HG03460 (cell line): ENCODE results near the gene HOXD12.

ENCODE experiments used
- ATAC-seq: cut with Tn5 transposase; IDR thresholded peaks from one replicate; pipeline ENCODE4 v1.9.1; 2021; ENCODE audit not compliant: unreplicated experiment

HOXD12 gene

DNA sequence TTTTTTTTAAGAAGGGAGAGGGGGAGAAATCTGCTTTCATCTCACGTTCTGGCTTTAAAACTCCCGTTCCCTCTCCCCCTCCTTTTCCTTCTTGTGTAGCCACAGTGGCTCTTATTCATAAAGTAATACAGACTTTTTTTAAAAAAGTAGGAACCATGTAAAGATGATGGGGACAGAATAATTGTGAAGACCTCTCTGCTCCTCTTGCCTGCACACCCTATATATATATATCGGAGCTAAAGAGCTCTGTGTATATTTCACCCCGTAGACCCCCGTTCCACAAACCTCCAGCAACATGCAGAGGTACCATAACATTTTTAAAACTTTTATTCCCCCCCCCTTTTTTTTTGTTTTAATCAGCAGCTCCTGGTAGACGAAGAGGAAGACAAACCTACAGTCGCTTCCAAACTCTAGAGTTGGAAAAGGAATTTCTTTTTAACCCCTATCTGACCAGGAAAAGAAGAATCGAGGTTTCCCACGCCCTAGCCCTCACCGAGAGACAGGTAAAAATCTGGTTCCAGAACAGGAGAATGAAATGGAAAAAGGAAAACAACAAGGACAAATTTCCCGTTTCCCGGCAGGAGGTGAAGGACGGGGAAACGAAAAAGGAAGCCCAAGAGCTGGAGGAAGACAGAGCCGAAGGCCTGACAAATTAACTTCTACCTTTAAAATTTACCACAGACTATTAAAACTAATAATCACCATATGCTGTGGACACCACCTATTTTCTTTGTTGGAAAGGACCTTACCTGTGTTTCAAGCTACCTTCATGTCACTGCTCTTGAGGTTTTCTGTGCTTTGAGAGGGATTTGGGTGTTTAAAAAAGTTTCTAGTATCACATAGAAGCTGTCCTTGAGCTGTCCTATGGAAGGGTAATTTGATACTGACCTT is 31.6 kb downstream of the HOXD12 start:
- no peak for ATAC-seq

DNA sequence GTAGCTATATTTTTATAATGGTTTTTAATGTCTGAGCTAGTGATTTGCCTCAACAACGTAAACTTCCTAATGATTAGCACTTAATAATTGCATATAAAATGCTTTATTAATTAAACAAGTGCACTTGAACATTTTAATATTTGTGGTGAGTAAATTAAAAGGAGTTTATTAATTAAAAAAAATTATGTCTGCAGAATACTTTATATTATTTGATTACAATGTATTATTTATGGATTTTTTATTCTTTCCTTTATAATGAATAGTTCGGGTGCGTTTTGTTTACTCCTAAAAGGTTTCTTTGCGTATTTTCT is 32.2 kb downstream of the HOXD12 start:
- ATAC-seq = no peak

DNA sequence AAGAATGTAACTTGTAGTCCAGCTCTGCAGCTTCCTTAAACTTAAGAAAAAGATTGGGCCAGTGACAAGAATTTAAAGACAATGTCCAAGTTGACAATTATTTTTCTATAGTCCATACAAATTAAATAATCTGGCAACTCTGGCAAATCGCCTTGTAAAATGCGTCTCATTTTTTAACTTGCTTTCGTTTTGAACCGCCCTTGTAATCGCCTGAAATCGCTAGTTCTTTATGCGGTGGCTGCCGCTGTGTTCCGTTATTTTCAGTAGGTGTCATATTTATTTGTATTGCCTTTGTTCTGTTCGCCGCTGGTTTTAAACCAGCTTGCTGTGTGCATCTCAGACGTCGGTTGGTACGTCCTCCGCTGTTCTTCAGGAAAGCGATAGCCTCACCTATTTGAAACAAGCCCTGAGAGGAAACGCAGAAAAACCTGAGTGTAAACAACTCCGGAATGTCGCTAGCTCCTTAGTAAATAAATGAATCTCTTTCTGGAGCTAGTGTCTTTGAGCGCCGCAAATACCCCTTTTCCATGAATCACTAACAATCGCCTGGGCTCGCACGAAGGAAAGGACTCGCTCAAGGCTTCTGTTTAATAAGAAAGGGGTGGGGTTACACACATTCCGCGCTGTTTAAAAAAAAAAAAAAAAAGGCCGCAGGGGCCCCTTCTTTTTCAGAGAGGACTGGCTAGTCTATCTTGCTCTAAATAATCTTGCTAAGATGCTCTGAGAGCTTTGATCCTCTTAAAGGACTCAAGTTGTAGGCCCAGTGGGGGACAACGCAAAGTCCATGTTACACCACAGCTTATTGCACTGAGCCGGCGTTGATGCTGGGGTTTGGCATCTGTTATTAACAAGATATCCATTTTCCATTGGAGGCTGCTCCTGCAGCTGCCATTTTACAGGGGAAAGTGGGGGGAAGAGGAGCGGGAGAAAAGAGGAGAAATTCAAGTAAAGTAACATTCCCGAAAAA is 32.9 kb downstream of the HOXD12 start:
- no peak for ATAC-seq

DNA sequence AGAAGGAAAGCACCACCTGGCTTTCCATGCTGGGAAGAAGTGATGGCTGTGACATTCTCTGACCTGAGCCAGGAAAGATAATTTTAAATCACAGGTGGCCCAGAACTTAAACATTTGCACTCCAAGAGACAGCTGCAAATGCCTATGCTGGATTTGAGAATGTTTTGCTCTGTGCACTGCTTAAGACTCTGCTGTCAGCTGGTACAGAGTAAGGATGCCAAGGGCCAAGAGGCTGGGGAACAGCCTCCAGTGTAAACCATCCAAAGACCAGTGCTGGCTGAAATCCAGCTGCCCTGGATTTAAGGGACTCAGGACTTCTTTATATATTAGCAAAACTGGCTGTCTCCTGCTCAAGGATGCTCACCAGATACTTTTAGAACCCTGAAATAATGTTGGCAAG is 33.8 kb downstream of the HOXD12 start:
- no peak for ATAC-seq

DNA sequence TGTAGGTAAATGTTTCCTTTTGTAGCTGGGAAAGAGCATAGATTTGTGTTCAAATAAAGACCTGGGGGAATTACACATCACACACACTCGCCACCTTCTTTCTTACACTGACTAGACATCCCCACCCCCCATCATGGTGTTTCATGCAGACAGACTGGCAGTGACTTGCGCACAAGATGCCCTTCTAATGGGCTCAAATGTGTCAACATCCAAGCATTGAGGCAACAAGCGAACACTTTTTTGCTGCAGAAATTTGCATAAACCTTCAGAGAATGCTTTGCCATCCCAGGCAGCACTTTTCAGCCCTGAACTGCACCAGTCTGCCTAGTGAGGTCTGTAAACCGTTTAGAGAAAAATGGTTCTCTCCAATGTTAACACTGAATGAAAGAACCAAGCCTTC is 34.4 kb downstream of the HOXD12 start:
- no peak for ATAC-seq

DNA sequence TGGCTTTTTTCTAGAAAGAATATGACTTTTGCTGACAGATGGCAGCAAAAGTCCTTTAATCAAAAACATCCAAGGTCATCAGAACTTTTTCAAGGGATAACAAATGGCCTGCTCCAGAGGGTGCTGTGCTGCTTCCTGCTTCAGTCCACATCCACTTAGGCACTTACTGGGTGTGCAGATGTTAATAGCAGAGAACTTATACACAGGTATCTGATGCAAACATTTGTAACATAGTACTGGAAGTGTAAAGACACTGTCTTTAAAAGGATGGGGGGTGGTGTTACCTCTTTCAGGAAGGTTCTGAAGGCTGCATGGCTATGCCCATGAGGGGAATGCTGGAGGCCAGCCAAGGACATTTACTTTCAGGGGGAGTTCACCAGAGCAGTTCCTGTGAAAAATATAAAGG is 35.4 kb downstream of the HOXD12 start:
- ATAC-seq = no peak

DNA sequence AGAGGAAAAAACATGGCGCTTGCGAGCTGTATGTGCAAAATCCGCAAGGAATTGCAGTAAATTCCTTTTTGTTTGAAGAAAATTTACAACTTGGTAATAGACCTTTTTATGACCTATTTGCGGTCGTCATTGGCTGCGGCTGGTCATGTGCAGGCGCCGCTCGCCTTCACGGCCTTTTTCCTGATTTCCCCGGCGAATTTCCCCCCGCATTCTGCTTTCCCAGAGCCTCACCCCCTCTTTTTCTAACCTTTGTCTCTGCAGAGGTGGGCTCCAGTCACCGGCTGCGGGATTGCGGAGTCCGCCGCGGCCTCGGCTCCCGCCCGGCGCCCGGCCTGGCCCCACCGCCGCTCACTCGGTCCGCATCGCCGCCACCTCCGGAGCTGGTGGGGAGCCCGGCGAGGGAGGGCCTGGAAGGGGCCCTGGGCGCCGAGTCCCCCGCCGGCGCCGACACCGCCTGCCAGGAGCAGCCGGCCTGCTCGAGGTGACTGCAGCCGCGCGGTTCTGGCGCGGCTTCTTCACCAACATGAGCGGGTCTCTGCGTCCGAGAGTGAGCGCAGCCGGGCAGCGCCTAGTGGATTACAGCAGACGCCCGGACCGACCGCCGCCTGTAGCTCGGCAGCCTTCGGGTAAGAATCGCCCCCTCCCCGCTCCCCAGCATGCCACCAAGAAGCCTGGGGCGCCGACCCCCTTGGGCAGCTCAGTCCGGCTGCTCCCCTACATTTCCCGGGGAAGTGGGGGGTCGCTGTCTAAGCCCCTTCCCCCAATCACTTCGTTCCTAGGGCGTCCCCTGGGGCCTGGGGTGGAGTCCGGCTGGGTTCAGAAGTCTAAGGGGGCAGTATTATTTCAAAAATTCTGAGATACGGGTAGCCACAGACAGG is 37.0 kb downstream of the HOXD12 start:
- no peak for ATAC-seq

DNA sequence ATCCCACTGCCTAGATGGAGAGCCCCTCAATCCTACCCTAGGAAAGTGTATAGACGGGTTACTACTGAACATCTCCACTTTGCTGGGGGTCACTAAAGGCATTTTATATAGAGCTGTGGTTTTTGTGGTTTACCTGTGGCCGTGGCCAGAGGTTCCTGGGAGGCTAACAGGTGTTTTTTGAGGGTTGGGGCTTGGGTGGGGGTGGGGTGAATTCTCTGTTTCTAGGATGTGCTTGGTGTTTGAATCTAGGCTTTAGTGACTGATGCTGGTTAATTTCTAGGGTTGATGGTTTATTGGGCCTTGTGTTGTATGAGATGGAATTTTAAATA is 37.6 kb downstream of the HOXD12 start:
- ATAC-seq = no peak

DNA sequence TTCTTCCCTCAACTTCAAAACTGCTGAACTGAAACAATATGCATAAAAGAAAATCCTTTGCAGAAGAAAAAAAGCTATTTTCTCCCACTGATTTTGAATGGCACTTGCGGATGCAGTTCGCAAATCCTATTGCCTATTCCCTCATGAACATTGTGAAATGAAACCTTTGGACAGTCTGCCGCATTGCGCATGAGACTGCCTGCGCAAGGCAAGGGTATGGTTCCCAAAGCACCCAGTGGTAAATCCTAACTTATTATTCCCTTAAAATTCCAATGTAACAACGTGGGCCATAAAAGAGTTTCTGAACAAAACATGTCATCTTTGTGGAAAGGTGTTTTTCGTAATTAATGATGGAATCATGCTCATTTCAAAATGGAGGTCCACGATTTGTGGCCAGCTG is 38.3 kb downstream of the HOXD12 start:
- ATAC-seq = no peak

DNA sequence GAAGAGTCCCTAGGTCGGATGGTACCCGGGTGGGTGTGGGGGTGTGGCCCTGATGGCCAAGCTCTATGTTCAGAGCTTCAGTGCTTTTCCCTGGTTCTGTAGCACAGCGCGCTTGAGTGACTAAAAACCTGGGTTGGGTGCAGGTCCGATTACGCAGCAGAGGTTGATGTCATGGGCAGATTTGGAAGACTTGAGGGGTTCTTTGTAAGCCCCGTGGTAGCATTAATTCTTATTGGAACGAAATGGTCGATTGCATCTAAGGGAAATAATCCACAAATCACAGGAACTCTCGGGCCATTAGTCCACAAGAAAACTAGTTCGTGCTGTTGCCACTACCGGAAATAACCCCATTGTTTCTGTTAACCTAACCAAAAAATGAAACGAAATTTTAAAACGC is 38.9 kb downstream of the HOXD12 start:
- no peak for ATAC-seq

DNA sequence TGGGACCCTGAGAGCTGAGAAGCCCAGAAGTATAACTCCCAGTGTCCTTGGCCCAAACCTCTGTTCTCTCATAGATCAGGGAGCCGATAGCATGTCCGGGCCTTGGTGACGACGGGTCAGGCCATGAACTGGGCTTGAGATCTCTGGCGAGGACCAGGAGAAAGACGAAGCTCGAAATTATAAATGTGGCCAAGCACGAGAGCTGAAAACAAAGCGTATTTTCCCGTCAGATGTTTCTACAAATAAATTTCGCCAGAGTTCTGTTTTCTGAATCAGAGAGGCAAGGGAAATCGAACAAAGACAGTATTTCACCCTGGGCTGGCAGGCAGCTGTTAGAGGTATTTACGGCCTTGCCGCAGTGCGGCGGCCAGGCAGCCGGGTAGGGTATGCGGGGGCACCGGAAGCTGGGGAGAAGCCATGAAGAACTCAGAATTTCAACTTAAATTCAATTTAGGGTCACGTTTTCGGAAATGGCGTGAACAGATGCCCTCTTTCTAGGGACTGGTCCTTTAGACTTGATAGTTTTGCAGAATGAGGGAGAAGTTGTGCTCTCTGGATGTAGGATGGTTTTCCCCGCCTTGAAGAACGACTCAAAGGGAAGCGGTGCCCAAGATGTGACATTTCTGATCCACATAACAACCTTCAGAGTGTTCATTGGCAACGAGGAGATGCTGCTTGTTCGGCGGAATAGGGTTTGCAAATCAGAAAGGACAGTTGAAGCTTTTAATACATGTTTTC is 39.5 kb downstream of the HOXD12 start:
- ATAC-seq = no peak

DNA sequence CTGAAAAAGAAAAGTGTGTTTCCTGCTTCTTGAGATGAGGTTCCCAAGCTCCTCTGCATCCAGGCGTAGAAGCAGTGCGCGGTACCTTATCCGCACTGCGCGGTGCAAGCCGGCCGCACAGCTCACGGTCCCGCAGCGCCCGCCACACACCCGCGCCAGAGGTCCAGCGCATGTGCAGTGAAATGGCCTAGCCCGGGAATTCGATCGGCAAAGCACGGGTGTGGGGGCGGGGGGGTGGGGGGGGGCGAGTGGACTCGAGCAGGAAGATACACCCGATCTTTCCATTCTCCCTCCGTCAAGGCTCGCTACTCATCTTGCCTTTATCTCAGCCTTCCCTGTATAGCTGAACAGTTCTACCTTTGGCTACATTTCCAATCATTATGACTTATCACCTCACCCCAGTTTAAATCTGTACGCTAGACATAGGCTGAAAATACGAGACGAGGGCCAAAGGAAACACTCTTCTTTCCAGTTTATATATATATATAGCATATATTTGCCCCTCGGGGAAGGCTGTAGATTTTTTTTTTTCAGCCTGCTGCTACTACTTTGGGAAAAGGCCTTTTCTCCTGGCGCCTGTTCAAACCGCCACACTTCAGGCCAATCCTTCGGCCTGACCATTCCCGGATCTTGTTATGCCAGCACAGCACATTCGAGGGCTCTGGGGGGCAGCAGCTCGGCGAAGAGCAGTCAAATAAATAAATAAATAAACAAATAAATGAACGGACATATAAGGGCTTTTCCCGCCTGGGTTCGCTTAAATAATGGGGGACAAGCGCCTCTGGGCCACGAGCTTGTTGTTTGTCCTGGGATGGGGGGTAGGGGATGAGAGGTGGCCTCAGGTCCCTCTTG is 40.3 kb downstream of the HOXD12 start:
- ATAC-seq = no peak

DNA sequence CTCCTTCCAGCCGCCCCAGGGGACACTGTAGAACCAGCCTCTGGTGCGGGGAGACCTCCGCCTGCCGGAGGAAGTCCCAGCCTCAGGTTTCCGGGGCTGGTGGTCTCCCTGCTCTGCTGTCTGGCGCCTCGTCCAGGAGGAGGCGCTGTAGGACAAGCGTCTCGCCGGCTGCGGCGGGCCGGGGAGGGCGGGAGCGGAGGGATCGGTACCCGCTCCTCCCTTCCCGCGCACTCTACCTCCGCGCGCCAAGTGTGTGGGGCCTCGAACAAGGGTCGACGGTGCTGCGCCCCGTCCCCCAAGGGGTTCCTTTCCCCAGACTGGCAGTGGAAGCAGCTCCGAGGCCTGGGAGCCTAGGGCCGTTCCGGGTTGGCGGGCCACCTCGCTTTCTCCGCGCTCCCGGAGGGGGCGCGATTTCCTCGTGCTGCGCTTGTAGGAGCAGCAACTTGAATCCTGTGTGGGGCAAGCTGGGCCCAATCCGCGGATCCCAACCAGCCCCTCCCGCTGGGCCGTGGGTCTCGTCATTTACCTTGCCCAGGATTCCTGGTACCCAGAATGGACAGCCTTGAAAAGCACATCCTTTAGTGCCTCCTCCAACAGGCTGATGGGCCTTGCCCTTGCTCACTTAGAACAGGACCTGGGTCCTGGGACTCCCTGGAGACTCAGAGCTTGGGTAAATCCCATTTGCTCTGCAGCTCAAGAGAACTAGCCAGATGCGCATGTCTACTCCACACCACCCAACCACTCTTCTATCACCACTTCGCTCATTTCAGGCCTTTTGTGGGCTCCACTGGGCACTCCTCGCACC is 41.1 kb downstream of the HOXD12 start:
- ATAC-seq = peak; percentile 86

DNA sequence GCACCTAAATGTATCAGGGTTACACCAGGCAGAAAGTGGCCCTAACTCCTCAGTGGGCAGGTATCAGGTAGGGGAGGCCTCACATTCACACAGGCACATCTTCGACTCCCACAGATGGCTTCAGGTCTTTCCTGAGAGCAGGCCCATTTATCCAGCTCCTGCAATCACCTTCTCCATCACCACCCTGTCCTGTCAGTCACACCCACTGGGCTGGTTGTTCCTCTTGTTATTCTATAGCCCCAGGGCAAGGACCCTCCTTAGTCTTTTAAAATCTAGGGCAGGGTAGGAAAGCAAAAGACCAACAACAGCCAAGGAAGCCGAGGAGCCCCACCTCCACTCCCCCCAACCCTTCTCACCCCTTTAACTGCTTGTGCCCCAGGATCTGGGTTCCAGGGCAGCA is 42.7 kb downstream of the HOXD12 start:
- no peak for ATAC-seq

DNA sequence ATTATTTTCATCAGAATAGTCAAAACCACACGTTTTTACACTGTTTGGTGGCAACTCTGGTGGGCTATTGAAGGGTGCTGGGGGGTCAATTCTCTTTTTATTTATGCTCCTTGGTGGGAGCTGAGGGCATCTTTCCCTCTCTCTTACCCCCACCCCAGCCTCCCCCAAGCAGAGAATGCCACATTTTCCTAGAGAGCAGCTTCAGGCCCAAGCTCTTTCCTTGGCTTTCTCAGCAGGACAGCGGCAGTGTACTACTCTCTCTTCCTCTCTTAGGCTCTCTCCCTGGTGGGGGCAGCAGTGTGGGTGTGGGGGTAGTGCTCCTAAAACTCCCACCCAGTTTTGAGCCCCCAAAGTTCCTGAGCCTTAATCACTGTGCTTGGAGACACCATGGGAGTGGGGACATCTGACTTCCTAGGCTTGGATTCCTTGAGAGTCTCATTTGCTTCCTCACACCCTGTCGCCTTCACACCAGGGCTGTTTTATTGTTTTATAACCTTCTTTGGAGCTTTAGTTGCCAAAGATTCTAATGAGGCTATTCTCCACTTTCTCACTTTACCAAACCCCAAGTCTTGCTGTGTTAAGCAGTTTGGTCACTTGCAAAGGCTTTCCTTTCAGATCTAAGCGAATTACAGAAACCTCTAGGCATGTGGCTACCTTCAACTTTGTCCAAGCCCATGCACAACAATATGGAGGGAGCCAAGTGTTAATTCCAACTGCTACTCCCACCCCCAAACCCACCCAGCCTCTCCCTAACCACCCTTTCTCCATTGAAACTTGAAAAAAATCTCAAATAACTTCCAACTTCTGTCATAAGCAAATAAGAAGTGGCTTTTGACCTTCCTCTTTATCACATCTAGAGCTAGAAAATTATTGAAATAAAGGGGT is 45.7 kb downstream of the HOXD12 start:
- no peak for ATAC-seq

DNA sequence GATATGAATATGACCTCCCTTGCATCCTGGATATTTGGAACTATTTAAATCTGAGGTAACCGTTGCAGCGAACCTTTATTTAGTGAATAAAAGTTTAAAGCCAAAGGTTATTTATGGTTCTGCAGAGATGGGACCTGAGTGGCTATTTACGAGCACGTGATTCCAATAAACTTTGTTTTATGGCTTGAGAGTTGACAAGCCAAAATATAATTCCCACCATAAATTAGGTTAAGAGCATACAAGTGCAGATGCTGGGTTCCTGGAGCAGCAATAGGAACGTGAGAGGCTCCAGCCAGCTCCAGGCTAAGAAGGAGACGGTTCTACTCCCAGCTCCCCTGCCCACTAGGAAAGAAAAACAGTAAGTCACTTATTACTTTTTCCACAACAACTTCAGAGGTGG is 46.5 kb downstream of the HOXD12 start:
- ATAC-seq = no peak

DNA sequence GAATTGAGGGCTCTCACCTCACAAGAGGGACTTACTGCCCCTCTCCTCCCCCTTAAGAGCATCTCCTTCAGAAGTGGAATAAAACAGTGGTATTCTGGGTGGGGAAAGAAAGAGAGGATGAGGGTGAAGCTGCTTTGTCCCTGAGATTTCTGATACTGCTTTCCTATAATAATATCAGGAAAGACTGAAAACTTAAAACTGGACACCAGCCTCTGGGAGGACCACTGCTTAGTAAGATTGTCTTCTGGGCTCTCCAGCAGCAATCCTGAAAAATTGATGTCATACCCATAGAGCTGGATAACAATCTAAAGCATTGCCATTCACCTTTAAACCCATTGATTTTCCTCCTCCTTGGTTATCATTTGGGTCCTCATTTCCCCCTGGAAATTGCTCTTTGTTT is 47.0 kb downstream of the HOXD12 start:
- ATAC-seq = no peak
